Mesendoderm (in vitro differentiated cells): ENCODE results near the gene SMPD4. TPM values are rescaled to one million over a fixed set of nuclear protein-coding genes. Genes with fewer than 3 reads are reported as not detected.

Experiments used
- small RNA-seq: library from polyadenylated mRNA; stranded (forward); fragments of <200 nt; extraction: miRNeasy Mini kit (QIAGEN cat#:217004); gene quantifications from one replicate; pipeline ENCODE3, GENCODE V24; 2013; ENCODE audit not compliant: insufficient read depth

SMPD4 gene

Small RNA genes lying within 50 kb of the gene (small RNA-seq; reads per million reads assigned to genes)
- not detected for gene RNU6-1049P
